Pancreas (tissue), 10 donors: Measurements from ENCODE around the gene C4orf36. TPM values are rescaled to one million over a fixed set of nuclear protein-coding genes. Genes with fewer than 3 reads are reported as not detected.

Experiments used
- ATAC-seq, 4 donors: fragments of 200-7000 bp; cut with Tn5 transposase; one replicate each; pipeline versions ENCODE4 v1.8.0 to v1.9.1; 2020; ENCODE audit warnings: mild to moderate bottlenecking in 4 of 4, moderate library complexity in 4 of 4
- DNase-seq, 6 donors: peaks; one replicate each; pipeline ENCODE4 v3.0.0-alpha.2; 2020
- FAIRE-seq: peaks from 2 replicates; lab custom pipeline; 2012; peaks lifted over from hg19 to GRCh38; lab: Jason Lieb, UNC
- H3K27ac ChIP-seq, 4 donors: fragments of 200-600 bp; sonication (generic); 1 replicate in 3 of 4; 2 replicates in 1 of 4; pipeline versions ENCODE4 v1.5.0 to v1.8.0; 2020
- H3K27me3 ChIP-seq, 4 donors: fragments of 200-600 bp; one replicate each; pipeline ENCODE4 v1.8.0; 2021
- H3K36me3 ChIP-seq, 3 donors: fragments of 200-600 bp; sonication (generic) in 1 of 3; one replicate each; pipeline versions ENCODE4 v1.5.0 to v1.8.0; 2020 to 2021
- H3K4me1 ChIP-seq, 3 donors: fragments of 200-600 bp; one replicate each; pipeline ENCODE4 v1.8.0; 2021
- H3K4me3 ChIP-seq, 4 donors: fragments of 200-600 bp; sonication (generic) in 2 of 4; one replicate each; pipeline versions ENCODE4 v1.5.0 to v1.8.0; 2020 to 2021
- H3K9me3 ChIP-seq, 4 donors: fragments of 200-600 bp; one replicate each; pipeline ENCODE4 v1.8.0; 2021
- WGBS, 2 donors: extraction: QIAGEN DNeasy Blood & Tissue Kit; methylation state at CpG; one replicate each; pipeline ENCODE4 v1.1.7; 2013; 5-methylcytosine and 5-hydroxymethylcytosine counted together
- intact Hi-C, 3 donors: fragments of 100-400 bp; cut with DNase I; formaldehyde crosslinking; loops; one replicate each; pipeline versions ENCODE4 v1.11.1 to v1.14.2; 2022
- polyA plus RNA-seq, 2 donors: library from polyadenylated mRNA; stranded (reverse); fragments of 200-250 nt; gene quantifications; one replicate each; pipeline ENCODE4 v1.2.3, GENCODE V29; 2013
- total RNA-seq, 6 donors: library from RNA; stranded (reverse); fragmentation: NEBNext Ultra II Directional in 4 of 6; extraction: Animal tissue kit (Norgen Biotek cat#: 25700) in 4 of 6; gene quantifications; one replicate each; pipeline versions ENCODE4 v1.2.1 to v1.2.4, GENCODE V29; 2021 to 2023
- TF ChIP-seq, protein P1 (sequence below), 4 donors: fragments of 200-600 bp; sonication (generic) in 3 of 4; IDR thresholded peaks; one replicate each; pipeline versions ENCODE4 v1.5.0 to v1.8.0; 2021; ENCODE audit warnings: antibody characterized with exemption in 4 of 4
- donor health status: healthy with polysubstance abuse.
- donor health status: DM: no; HTN: no; CAD: no; lungs with moderate emphysema.
- donor health status: DM: no; HTN: no; CAD: no.
- donor health status: control.
- donor health status: control.
- donor health status: Bipolar disorder and iron deficiency.
- donor health status: DM: yes; HTN: yes; CAD: no.
- donor health status: DM: no; HTN: no; CAD: no.
- donor health status: DM: no; HTN: no; CAD: no.
- donor health status: DM: yes; HTN: yes; CAD: no.

The C4orf36 gene
- total and polyA plus RNA-seq, 8 donors = 0.35 to 0.88 (median 0.65) TPM; not detected in 1

GRCh38 chr4:86921608-86922252, 29.5 kb upstream of the C4orf36 start:
- Histone ChIP-seq H3K9me3 (no peaks in the 10 kb centered on the region), H3K4me1 (peaks cover 0 to 3% (median 0%) of the 10 kb centered on the region in 3 donors), H3K4me3 (no peak overlapping the region), H3K36me3 (no peaks in the 10 kb centered on the region), H3K27ac (no peak overlapping the region), H3K27me3 (no peaks in the 10 kb centered on the region)
- intact Hi-C loops = loop anchor here in 2 of 3 donors (10.0 kb wide), 2 partner anchors 193 to 313 kb away; no protein-coding TSS in a partner anchor
- TF ChIP-seq, protein P1, sequence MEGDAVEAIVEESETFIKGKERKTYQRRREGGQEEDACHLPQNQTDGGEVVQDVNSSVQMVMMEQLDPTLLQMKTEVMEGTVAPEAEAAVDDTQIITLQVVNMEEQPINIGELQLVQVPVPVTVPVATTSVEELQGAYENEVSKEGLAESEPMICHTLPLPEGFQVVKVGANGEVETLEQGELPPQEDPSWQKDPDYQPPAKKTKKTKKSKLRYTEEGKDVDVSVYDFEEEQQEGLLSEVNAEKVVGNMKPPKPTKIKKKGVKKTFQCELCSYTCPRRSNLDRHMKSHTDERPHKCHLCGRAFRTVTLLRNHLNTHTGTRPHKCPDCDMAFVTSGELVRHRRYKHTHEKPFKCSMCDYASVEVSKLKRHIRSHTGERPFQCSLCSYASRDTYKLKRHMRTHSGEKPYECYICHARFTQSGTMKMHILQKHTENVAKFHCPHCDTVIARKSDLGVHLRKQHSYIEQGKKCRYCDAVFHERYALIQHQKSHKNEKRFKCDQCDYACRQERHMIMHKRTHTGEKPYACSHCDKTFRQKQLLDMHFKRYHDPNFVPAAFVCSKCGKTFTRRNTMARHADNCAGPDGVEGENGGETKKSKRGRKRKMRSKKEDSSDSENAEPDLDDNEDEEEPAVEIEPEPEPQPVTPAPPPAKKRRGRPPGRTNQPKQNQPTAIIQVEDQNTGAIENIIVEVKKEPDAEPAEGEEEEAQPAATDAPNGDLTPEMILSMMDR (IDR thresholded peaks at IDR 0.05) = no peak
- WGBS, 2 donors = 92 to 94% methylated on average over 1 of the region's 1 CpG
- FAIRE-seq = no peak
- ATAC-seq = no peak
- DNase-seq = no peak

DNA sequence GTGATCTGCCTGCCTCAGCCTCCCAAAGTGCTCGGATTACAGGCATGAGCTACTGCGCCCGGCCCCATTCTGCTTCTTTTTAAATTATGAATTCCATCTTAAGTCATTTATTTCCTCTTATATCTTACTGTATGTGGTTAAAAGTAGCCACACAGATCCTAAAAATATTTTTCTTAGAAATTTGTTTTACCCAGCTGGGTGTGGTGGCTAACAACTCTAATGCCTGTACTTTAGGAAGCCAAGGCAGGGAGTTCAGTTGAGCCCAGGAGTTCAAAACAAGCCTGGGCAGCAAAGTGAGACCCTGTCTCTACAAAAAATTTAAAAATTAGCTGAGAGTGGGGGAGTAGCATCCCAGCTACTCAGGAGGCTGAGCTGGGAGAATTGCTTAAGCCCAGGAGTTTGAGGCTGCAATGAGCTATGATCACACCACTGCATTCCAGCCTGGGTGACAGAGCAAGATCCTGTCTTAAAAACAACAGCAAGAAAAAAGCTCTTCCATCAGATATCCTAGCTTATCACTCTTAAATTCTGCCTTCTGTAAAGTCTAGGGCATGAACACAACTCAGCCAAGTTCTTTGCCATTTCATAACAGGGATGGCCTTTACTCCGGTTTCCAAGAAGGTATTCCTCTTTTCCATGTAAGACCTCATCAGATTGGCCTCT, 27.5 kb upstream of the C4orf36 start:
- TF ChIP-seq, protein P1 (IDR thresholded peaks at IDR 0.05) = no peak
- no peaks in the 10 kb centered on the region for H3K36me3 ChIP-seq
- no peak overlapping the region for H3K27ac ChIP-seq
- FAIRE-seq (no peak), ATAC-seq (no peak), DNase-seq (no peak)
- no peaks in the 10 kb centered on the region for H3K9me3 ChIP-seq
- intact Hi-C loops = loop anchor here in 2 of 3 donors (10.0 kb wide), 2 partner anchors 195 to 315 kb away; no protein-coding TSS in a partner anchor
- H3K27me3 ChIP-seq = no peaks in the 10 kb centered on the region
- 95 to 97% methylated on average over 4 of the region's 4 CpGs for whole genome bisulfite sequencing, 2 donors
- H3K4me1 ChIP-seq = peaks cover 0 to 3% (median 0%) of the 10 kb centered on the region in 3 donors
- no peak overlapping the region for H3K4me3 ChIP-seq

DNA sequence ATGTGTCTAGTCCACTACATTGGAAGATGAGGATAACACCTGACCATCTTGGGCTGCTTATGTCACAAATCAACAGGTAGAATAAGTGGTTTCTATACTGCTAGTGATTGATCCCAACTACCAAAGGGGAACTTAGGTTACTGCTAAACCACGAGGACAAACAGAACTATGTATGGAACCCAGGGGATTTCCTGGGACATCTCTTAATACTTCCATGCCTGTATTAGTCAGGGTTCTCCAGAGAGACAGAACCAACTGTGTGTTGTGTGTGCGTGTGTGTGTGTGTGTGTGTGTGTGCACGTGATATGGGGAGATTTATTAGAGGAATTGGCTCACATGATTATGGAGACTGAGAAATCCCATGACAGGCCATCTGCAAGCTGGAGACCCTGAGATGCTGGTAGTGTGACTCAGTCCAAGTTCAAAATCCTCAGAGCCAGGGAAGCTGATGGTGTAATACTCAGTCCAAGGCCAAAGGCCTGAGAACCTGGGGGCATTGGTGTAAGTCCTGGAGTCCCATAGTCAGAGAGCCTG, 26.4 kb upstream of the C4orf36 start:
- no peak for DNase-seq
- Histone ChIP-seq H3K4me1 (no peaks in the 10 kb centered on the region), H3K9me3 (no peaks in the 10 kb centered on the region), H3K27ac (no peak overlapping the region), H3K36me3 (no peaks in the 10 kb centered on the region), H3K4me3 (no peak overlapping the region), H3K27me3 (no peaks in the 10 kb centered on the region)
- TF ChIP-seq, protein P1 (IDR thresholded peaks at IDR 0.05) = no peak
- ATAC-seq = peak in 2 of 4 donors; percentile 39 to 47
- FAIRE-seq = no peak
- 46 to 64% methylated on average over 3 of the region's 3 CpGs for WGBS, 2 donors
- intact Hi-C loops = no loop called here

GRCh38 chr4:86917212-86918039, 25.2 kb upstream of the C4orf36 start:
- Histone ChIP-seq H3K36me3 (no peaks in the 10 kb centered on the region), H3K27me3 (no peaks in the 10 kb centered on the region), H3K4me1 (no peaks in the 10 kb centered on the region), H3K27ac (no peak overlapping the region), H3K9me3 (no peaks in the 10 kb centered on the region), H3K4me3 (no peak overlapping the region)
- FAIRE-seq = no peak
- TF ChIP-seq, protein P1 (IDR thresholded peaks at IDR 0.05) = no peak
- intact Hi-C loops = no loop called here
- no peak for DNase-seq
- ATAC-seq = no peak
- WGBS, 2 donors = 95 to 97% methylated on average over 4 of the region's 4 CpGs
